GM19452 (cell line): ENCODE measurements around the gene CNNM1.

Experiments used
- ATAC-seq: cut with Tn5 transposase; IDR thresholded peaks from one replicate; pipeline ENCODE4 v1.9.1; 2021; ENCODE audit not compliant: unreplicated experiment

The CNNM1 gene

GRCh38 chr10:99443500-99443899, 114.3 kb downstream of the CNNM1 start:
- no peak for ATAC-seq
